ENCODE measurements around the gene CLPX. TPM values are rescaled to one million over a fixed set of nuclear protein-coding genes. Genes with fewer than 3 reads are reported as not detected.

Gene CLPX
- total RNA-seq, 2 donors from 2014 or later, result 41.8 to 62.0 TPM

DNA sequence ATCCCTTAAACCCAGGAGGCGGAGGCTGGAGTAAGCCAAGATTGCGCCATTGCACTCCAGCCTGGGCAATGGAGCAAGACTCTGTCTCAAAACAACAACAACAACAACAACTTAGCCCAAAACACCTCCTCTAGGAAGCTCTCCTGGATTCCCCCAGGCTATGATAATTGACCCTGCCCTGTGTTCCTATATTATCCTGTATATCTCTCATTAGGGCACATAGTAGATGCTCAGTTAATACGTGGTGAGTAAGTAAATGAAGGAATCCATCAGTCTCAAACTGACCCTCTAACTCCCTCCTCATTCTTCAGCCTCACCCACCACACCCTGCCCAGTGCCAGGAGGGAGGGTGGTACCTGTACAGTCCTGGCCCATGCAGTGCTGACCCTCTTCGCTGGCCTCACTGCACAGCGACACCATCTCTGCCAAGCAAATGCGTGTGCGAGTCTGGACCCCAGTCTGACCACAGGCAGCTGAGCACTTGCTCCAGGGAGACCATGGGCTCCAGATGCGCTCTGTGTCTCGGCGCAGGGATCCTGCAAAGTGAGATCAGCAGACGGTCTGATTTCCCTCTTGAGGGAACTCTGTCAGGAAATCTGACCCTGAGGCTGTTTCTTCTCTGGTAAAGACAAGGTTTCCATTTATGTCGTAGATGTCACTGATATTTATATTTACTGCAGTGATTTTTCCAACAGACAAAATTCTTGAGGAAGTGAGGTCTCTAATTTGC is 20.0 kb upstream of the CLPX start:
- TF ChIP-seq, protein P1, sequence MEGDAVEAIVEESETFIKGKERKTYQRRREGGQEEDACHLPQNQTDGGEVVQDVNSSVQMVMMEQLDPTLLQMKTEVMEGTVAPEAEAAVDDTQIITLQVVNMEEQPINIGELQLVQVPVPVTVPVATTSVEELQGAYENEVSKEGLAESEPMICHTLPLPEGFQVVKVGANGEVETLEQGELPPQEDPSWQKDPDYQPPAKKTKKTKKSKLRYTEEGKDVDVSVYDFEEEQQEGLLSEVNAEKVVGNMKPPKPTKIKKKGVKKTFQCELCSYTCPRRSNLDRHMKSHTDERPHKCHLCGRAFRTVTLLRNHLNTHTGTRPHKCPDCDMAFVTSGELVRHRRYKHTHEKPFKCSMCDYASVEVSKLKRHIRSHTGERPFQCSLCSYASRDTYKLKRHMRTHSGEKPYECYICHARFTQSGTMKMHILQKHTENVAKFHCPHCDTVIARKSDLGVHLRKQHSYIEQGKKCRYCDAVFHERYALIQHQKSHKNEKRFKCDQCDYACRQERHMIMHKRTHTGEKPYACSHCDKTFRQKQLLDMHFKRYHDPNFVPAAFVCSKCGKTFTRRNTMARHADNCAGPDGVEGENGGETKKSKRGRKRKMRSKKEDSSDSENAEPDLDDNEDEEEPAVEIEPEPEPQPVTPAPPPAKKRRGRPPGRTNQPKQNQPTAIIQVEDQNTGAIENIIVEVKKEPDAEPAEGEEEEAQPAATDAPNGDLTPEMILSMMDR (IDR thresholded peaks at IDR 0.05), result no peak

DNA sequence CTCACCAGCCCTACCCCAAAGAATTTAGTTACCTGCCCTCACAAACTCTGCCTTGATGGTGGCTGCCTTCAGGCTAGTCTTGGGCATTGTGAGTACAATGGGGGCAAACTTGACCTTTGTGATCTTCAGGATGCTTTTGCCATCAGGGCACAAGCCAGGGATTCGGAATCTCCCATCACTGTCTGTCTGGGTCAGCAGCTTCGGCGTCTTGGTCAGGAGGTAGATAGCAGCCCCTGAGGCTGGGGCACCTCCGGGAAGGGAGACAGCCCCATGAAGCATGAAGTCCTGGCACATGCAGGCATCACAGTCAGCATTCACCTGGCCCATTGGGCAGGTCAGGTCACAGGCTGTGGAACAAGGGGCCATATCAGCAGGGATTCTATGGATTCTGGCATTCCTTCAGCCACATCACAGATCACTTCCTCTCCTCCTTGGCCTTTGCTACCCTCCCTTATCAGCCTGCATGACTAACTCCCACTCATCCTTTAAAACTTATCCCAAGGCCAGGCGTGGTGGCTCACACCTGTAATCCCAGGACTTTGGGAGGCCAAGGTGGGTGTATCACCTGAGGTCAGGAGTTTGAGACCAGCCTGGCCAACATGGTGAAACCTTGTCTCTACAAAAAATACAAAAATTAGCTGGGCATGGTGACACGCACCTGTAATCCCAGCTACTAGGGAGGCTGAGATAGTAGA is 19.2 kb upstream of the CLPX start:
- Histone ChIP-seq H3K4me1 (no peaks in the 10 kb centered on the region), H3K9ac (ENCODE audit: low read depth in 2 of 2, low read length in 2 of 2) (no peak overlapping the region), H3K36me3 (no peaks in the 10 kb centered on the region), H3K27ac (no peak overlapping the region), H3K4me3 (no peak overlapping the region), H3K27me3 (no peaks in the 10 kb centered on the region), H3K9me3 (no peaks in the 10 kb centered on the region)
- TF ChIP-seq, protein P1 (IDR thresholded peaks at IDR 0.05), result no peak
- intact Hi-C loops (cut with DNase I), result no loop called here
- no peak for DNase-seq

More for the DNA sequence above, 20.0 kb upstream of the CLPX start:
- no peak overlapping the region for H3K27ac ChIP-seq
- no peaks in the 10 kb centered on the region for H3K36me3 ChIP-seq
- intact Hi-C loops (cut with DNase I), result no loop called here
- no peak overlapping the region for H3K9ac ChIP-seq (ENCODE audit: low read depth in 2 of 2, low read length in 2 of 2)
- H3K9me3 ChIP-seq, result no peaks in the 10 kb centered on the region
- no peak for DNase-seq
- H3K4me1 ChIP-seq, result no peaks in the 10 kb centered on the region
- no peaks in the 10 kb centered on the region for H3K27me3 ChIP-seq
- no peak overlapping the region for H3K4me3 ChIP-seq

DNA sequence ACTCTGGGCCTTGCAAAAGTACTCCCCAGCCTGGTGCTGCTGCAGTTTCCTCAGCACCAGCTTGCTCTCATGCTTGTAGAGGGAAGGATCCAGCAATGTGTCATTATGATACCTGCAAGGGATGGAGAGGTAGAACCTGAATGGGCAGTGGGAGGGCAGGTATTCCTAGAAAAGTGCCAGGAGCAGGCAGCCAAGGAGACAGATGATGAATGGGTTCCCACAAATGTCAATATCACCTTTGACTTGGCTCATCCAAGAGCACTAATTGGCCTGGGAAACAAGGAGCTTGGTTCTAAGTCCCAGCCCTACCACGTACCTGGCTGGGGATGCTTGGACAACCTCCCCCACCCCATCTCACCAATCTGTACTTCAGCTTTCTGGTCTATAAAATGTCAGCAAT is 16.8 kb upstream of the CLPX start:
- no peak for DNase-seq
- H3K4me1 ChIP-seq, result no peaks in the 10 kb centered on the region
- no peak overlapping the region for H3K9ac ChIP-seq (ENCODE audit: low read depth in 2 of 2, low read length in 2 of 2)
- intact Hi-C loops (cut with DNase I), result no loop called here
- no peaks in the 10 kb centered on the region for H3K27me3 ChIP-seq
- H3K4me3 ChIP-seq, result no peak overlapping the region
- no peak overlapping the region for H3K27ac ChIP-seq
- TF ChIP-seq, protein P1 (IDR thresholded peaks at IDR 0.05), result no peak
- no peaks in the 10 kb centered on the region for H3K9me3 ChIP-seq
- H3K36me3 ChIP-seq, result no peaks in the 10 kb centered on the region

DNA sequence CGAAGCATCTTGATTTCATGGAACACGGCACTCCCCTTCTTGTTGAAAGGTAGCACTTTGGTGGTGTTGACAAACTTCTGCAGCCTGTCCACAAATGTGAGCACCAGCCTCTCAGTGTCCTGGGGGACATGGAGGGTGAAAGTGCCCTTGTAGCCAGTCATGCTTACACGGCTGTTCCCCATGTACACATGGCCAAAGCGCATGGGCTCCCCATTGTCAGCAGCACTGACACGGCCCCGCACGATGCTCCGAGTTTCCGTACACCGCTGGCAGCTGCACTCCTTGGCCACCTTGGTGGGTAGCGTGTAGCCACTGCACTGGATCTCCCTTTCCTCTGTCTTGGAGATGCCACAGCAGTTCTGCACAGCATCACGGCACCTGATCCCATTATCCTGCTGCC is 13.4 kb upstream of the CLPX start:
- no peaks in the 10 kb centered on the region for H3K9me3 ChIP-seq
- no peak overlapping the region for H3K9ac ChIP-seq (ENCODE audit: low read depth in 2 of 2, low read length in 2 of 2)
- H3K27ac ChIP-seq, result no peak overlapping the region
- intact Hi-C loops (cut with DNase I), result loop anchor here (5.0 kb wide), 1 partner anchor 74 kb away; no protein-coding TSS in a partner anchor
- TF ChIP-seq, protein P1 (IDR thresholded peaks at IDR 0.05), result no peak
- H3K27me3 ChIP-seq, result no peaks in the 10 kb centered on the region
- H3K36me3 ChIP-seq, result no peaks in the 10 kb centered on the region
- no peaks in the 10 kb centered on the region for H3K4me1 ChIP-seq
- no peak overlapping the region for H3K4me3 ChIP-seq
- DNase-seq, result no peak

DNA sequence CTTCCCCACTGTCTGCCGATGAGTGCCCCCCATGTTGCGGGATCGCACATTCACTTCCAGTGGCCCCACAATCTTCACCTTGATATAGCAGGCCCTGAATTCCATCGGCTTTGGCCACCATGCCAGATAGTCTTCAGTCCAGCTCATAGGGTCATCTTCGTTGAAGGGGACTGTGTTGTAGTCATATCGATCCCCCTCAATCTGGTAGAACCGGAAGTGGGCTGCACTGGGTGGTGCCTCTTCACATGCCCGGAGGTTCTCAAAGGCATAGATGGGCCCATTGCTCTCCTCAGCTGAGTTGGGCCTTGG is 12.1 kb upstream of the CLPX start:
- no peaks in the 10 kb centered on the region for H3K36me3 ChIP-seq
- H3K27me3 ChIP-seq, result no peaks in the 10 kb centered on the region
- intact Hi-C loops (cut with DNase I), result loop anchor here (5.0 kb wide), 1 partner anchor 75 kb away; no protein-coding TSS in a partner anchor
- H3K4me3 ChIP-seq, result no peak overlapping the region
- H3K9ac ChIP-seq (ENCODE audit: low read depth in 2 of 2, low read length in 2 of 2), result no peak overlapping the region
- no peak overlapping the region for H3K27ac ChIP-seq
- H3K4me1 ChIP-seq, result no peaks in the 10 kb centered on the region
- no peak for DNase-seq
- H3K9me3 ChIP-seq, result no peaks in the 10 kb centered on the region
- TF ChIP-seq, protein P1 (IDR thresholded peaks at IDR 0.05), result no peak

All from colonic mucosa (tissue), 4 donors.